ENCODE results near the gene CBLN4.

CBLN4 gene

GRCh38 chr20:56005389-56005715 lies at the start of gene CBLN4:
CBLN4 (minus strand) TSS chr20:56005519; CDS start chr20:56004171, 1,348 bp downstream.
- TF ChIP-seq CTCF (IDR thresholded peaks at IDR 0.05; ENCODE audit: low read depth, low read length), result no peak

GRCh38 chr20:56043227-56043626 lies 37.9 kb upstream of the CBLN4 start:
- TF ChIP-seq CTCF (IDR thresholded peaks at IDR 0.05; ENCODE audit: low read depth, low read length), result no peak

More at GRCh38 chr20:56005389-56005715, at the start of gene CBLN4:
- H3K4me3 ChIP-seq (ENCODE audit: low read depth, low read length), result no peak within 1 kb of the TSS

GRCh38 chr20:56032251-56032650 lies 26.9 kb upstream of the CBLN4 start:
- TF ChIP-seq CTCF (IDR thresholded peaks at IDR 0.05; ENCODE audit: low read depth, low read length), result no peak
- H3K4me3 ChIP-seq (ENCODE audit: low read depth, low read length), result no peak overlapping the region

More at GRCh38 chr20:56043227-56043626, 37.9 kb upstream of the CBLN4 start:
- H3K4me3 ChIP-seq (ENCODE audit: low read depth, low read length), result no peak overlapping the region

- H3K4me3 ChIP-seq (ENCODE audit: low read depth, low read length), result no peak overlapping the region
- no peak for TF ChIP-seq CTCF (IDR thresholded peaks at IDR 0.05; ENCODE audit: low read depth, low read length)
These were observed 13.4 kb upstream of the CBLN4 start for GRCh38 chr20:56018716-56019115.

- no peak overlapping the region for H3K4me3 ChIP-seq (ENCODE audit: low read depth, low read length)
These were observed 12.9 kb upstream of the CBLN4 start for GRCh38 chr20:56018194-56018593.

GRCh38 chr20:56017560-56017959 lies 12.2 kb upstream of the CBLN4 start:
- no peak for TF ChIP-seq CTCF (IDR thresholded peaks at IDR 0.05; ENCODE audit: low read depth, low read length)

More at GRCh38 chr20:56018194-56018593, 12.9 kb upstream of the CBLN4 start:
- TF ChIP-seq CTCF (IDR thresholded peaks at IDR 0.05; ENCODE audit: low read depth, low read length), result no peak

GRCh38 chr20:56014998-56015397 lies 9.7 kb upstream of the CBLN4 start:
- TF ChIP-seq CTCF (IDR thresholded peaks at IDR 0.05; ENCODE audit: low read depth, low read length), result no peak

More at GRCh38 chr20:56017560-56017959, 12.2 kb upstream of the CBLN4 start:
- H3K4me3 ChIP-seq (ENCODE audit: low read depth, low read length), result no peak overlapping the region

More at GRCh38 chr20:56014998-56015397, 9.7 kb upstream of the CBLN4 start:
- no peak overlapping the region for H3K4me3 ChIP-seq (ENCODE audit: low read depth, low read length)
